ENCODE results near the gene CMTM7.

The CMTM7 gene

GRCh38 chr3:32391643-32392535 lies at the start of gene CMTM7:
TSS of gene CMTM7 (plus strand) at chr3:32391853. CDS start at chr3:32391907, 54 bp downstream.
- DNase-seq (ENCODE audit: low read depth), result no peak

GRCh38 chr3:32347343-32348125 lies 44.1 kb upstream of the CMTM7 start:
- no peak for DNase-seq (ENCODE audit: low read depth)

- no peak for DNase-seq (ENCODE audit: low read depth)
Measured at GRCh38 chr3:32349184-32349583, 42.5 kb upstream of the CMTM7 start.

- DNase-seq (ENCODE audit: low read depth), result no peak
Measured at GRCh38 chr3:32352563-32352962, 39.1 kb upstream of the CMTM7 start.

GRCh38 chr3:32353351-32353750 lies 38.3 kb upstream of the CMTM7 start:
- DNase-seq (ENCODE audit: low read depth), result no peak

GRCh38 chr3:32354362-32354778 lies 37.3 kb upstream of the CMTM7 start:
- no peak for DNase-seq (ENCODE audit: low read depth)

GRCh38 chr3:32355751-32356291 lies 35.8 kb upstream of the CMTM7 start:
- no peak for DNase-seq (ENCODE audit: low read depth)

GRCh38 chr3:32359766-32360492 lies 31.7 kb upstream of the CMTM7 start:
- no peak for DNase-seq (ENCODE audit: low read depth)

- no peak for DNase-seq (ENCODE audit: low read depth)
Measured at GRCh38 chr3:32360493-32360827, 31.2 kb upstream of the CMTM7 start.

- DNase-seq (ENCODE audit: low read depth), result no peak
Measured at GRCh38 chr3:32366638-32367397, 24.8 kb upstream of the CMTM7 start.

GRCh38 chr3:32367442-32367841 lies 24.2 kb upstream of the CMTM7 start:
- no peak for DNase-seq (ENCODE audit: low read depth)

GRCh38 chr3:32371461-32372212 lies 20.0 kb upstream of the CMTM7 start:
- DNase-seq (ENCODE audit: low read depth), result no peak

GRCh38 chr3:32372213-32372490 lies 19.5 kb upstream of the CMTM7 start:
- DNase-seq (ENCODE audit: low read depth), result no peak

GRCh38 chr3:32373276-32373675 lies 18.4 kb upstream of the CMTM7 start:
- DNase-seq (ENCODE audit: low read depth), result no peak

GRCh38 chr3:32373844-32374243 lies 17.8 kb upstream of the CMTM7 start:
- DNase-seq (ENCODE audit: low read depth), result no peak

GRCh38 chr3:32374788-32375595 lies 16.7 kb upstream of the CMTM7 start:
- DNase-seq (ENCODE audit: low read depth), result peak; percentile 62

GRCh38 chr3:32375596-32375930 lies 16.1 kb upstream of the CMTM7 start:
- no peak for DNase-seq (ENCODE audit: low read depth)

GRCh38 chr3:32376115-32376514 lies 15.5 kb upstream of the CMTM7 start:
- no peak for DNase-seq (ENCODE audit: low read depth)

GRCh38 chr3:32379831-32380500 lies 11.7 kb upstream of the CMTM7 start:
- DNase-seq (ENCODE audit: low read depth), result no peak

- no peak for DNase-seq (ENCODE audit: low read depth)
Measured at GRCh38 chr3:32381922-32382321, 9.7 kb upstream of the CMTM7 start.
